Measurements from ENCODE around the gene CRKL.
A peak's percentile ranks its signal among the peaks of the same experiment; 100 is the strongest.

The CRKL gene

DNA sequence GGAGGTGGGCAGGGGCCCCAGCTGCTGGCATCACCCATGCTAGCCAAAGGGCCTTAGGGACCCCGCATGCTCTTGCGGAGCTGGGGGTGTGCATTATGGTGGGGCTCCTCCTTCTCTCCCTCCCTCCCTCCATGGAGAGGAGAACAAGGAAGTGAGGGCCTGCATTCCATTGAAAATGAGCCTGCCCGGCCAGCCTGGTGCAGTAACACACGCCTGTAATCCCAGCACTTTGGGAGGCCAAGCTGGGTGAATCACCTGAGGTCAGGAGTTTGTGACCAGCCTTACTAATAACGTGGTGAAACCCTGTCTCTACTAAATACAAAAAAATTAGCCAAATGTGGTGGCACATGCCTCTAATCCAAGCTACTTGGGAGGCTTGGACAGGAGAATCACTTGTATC is 36.0 kb upstream of the CRKL start:
- TF ChIP-seq, protein P1, sequence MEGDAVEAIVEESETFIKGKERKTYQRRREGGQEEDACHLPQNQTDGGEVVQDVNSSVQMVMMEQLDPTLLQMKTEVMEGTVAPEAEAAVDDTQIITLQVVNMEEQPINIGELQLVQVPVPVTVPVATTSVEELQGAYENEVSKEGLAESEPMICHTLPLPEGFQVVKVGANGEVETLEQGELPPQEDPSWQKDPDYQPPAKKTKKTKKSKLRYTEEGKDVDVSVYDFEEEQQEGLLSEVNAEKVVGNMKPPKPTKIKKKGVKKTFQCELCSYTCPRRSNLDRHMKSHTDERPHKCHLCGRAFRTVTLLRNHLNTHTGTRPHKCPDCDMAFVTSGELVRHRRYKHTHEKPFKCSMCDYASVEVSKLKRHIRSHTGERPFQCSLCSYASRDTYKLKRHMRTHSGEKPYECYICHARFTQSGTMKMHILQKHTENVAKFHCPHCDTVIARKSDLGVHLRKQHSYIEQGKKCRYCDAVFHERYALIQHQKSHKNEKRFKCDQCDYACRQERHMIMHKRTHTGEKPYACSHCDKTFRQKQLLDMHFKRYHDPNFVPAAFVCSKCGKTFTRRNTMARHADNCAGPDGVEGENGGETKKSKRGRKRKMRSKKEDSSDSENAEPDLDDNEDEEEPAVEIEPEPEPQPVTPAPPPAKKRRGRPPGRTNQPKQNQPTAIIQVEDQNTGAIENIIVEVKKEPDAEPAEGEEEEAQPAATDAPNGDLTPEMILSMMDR (IDR thresholded peaks at IDR 0.05; ENCODE audit: insufficient read depth, missing control alignments): no peak
- no peak for DNase-seq (ENCODE audit: insufficient read length, low spot score)
- no peak for FAIRE-seq

DNA sequence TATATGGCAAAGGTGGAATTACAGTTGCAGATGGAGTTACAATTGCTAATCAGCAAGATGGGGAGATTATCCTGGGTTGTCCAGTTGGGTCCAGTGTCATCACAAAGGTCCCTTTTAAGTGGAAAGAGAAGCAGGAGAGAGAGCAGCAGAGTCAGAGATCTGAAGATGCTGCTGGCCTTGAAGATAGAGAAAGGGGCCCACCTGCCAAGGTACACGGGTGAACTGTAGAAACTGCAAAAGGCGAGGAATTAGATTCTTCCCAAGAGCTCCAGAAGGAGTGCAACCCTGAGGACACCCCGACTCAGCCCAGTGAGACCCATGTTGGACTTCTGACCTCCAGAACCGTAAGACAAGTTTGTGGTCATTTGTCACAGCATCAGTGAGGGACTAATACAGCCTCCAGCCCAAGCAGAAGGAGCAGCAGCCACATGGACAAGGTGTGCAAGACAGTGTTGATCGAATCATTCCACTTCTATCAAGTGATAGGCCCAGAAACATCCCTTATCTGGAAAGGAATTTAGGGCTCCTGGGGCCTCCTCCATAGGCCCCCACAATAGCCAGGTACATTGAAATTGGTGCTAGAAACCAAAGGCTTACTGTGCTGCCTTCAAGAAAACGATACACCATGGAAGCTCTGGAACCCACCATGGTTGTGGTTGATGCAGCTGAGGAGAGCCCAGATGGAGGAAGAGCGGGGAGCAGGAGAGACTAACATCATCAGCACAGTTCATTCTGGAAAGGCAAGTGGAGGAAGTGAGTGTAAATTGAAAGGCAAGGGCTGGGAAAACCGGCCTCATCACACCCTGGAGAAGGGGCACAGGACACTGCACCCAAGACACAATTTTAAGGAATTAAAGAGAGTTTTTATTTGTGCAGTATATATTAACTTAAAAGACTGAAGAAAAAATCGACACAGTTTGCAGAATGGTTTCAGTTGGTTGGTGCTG is 35.1 kb upstream of the CRKL start:
- TF ChIP-seq, protein P1 (IDR thresholded peaks at IDR 0.05; ENCODE audit: insufficient read depth, missing control alignments): no peak
- FAIRE-seq (no peak), DNase-seq (ENCODE audit: insufficient read length, low spot score) (no peak)

DNA sequence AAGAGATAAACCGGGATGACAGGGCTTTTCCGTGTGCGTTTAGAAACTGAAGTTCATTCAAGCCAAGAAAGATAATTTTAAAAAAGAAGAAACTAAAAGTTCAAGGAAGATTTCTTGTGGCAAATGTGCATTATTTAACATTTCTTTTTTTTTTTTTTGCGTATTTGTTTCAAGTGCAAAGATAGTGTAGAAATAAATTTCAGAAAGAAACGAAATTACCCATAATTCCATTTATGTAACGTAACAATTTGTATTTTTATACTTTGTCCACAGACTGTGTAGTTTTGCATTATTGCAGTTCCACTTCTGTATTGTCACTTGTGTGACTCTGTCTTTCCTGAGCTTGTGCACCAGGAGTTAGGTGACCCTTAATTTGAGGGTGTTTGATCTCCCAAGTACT is 34.4 kb upstream of the CRKL start:
- FAIRE-seq (no peak), DNase-seq (ENCODE audit: insufficient read length, low spot score) (no peak)
- TF ChIP-seq, protein P1 (IDR thresholded peaks at IDR 0.05; ENCODE audit: insufficient read depth, missing control alignments): no peak

DNA sequence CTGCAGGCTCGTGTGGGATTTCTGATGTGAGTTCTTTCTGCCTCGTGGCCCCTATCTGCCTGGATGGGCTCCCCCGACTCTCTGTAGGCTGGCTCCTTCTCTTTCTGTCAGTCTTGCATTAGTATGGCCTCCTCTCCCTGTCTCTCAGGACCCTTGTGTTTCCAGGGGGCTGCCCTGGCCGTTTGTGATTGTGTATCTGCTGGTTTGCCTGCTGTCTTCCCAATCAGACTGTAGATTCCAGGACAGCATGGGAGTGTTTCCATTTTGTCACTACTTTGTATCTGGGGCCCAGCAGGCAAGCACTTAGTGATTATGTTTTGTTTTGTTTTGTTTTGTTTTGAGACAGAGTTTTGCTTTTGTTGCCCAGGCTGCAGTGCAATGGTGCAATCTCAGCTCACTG is 32.8 kb upstream of the CRKL start:
- no peak for FAIRE-seq
- DNase-seq (ENCODE audit: insufficient read length, low spot score): no peak
- TF ChIP-seq, protein P1 (IDR thresholded peaks at IDR 0.05; ENCODE audit: insufficient read depth, missing control alignments): no peak

DNA sequence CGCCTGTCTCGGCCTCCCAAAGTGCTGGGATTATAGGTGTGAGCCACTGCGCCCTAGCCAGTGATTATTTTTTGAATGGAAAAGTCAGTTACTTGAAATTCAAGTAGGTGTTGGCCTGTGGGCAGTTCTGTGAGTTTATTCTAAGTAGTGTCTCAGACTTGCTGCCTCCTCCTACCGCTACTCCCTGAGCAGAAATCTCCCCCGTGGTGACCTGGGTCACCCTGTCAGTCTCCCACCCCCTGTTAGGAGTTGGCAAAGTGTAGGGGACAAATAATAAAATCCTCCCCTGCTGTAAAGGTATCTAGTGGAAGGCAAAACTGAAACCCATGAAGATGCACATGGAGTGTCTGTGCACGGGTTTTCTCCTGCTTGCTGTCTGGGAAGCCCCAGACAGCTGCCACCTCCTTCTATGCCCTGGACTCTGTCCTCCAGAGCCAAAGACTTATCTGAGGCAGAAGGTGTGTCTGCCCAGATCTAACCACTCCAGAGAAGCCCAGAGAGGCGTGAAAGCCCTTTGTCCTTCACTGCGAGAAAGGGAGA is 32.1 kb upstream of the CRKL start:
- FAIRE-seq: no peak
- TF ChIP-seq, protein P1 (IDR thresholded peaks at IDR 0.05; ENCODE audit: insufficient read depth, missing control alignments): no peak
- DNase-seq (ENCODE audit: insufficient read length, low spot score): no peak

DNA sequence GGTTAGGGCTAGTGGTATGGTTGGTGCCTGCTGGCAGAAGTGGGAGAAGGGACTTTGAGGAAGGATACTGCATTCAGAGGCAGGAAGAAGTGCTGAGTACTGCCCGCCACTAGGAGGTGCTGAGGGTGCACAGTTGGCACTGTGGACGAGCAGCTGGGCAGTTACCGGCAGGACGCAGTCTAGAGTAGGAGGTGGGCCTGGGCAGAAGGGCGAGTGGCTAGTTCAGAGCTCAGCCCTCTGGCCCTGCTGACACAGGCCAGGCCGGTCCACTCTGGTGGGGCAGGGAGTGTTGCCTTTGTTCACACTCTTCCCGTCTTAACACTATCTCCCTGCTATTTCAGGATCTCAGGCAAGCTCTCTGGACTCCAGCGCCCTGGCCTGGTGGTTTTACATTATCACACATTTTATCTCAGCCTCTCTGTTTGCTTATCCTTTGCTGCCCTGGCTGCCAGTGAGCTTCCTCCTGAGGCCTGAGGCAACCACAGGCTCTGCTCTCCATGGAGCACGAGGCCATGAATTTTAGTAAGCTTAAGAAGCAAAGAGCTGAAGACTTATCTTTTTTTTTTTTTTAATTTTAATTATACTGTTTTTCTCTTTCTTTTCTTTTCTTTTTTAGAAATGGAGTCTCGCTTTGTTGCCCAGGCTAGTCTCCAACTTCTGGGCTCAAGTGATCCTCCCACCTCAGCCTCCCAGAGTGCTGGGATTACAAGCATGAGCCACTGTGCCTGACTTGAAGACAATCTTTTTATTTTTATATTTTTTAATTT is 31.5 kb upstream of the CRKL start:
- DNase-seq (ENCODE audit: insufficient read length, low spot score) (peak; percentile 91), FAIRE-seq (no peak)
- TF ChIP-seq, protein P1 (IDR thresholded peaks at IDR 0.05; ENCODE audit: insufficient read depth, missing control alignments): peak; percentile 97

Data from D721Med (cell line).